Osteoblast (primary cell): ENCODE results near the gene MTMR11. TPM values are rescaled to one million over a fixed set of nuclear protein-coding genes. Genes with fewer than 3 reads are reported as not detected.
"Not testable (repeated sequence)": the region's sequence is repeated elsewhere in the genome, so short reads cannot be mapped to it uniquely, and the experiment has no call there.

Source experiments
- DNase-seq: peaks from one replicate; pipeline ENCODE4 v3.0.0; 2011; ENCODE audit warnings: low spot score, mixed read lengths; ENCODE audit not compliant: insufficient read length; ENCODE audit errors: missing footprints
- H2AFZ ChIP-seq: 2 replicates; pipeline ENCODE4 v1.6.0; 2011; ENCODE audit warnings: mild to moderate bottlenecking, low read length
- H3K27ac ChIP-seq: 2 replicates; pipeline ENCODE4 v1.5.1; 2011; ENCODE audit warnings: mild to moderate bottlenecking, low read depth, low read length, moderate library complexity
- H3K27me3 ChIP-seq: 2 replicates; pipeline ENCODE4 v1.6.0; 2012; ENCODE audit warnings: mild to moderate bottlenecking, control low read depth, inconsistent platforms, low read length, moderate library complexity; ENCODE audit not compliant: insufficient read depth
- H3K36me3 ChIP-seq: 2 replicates; pipeline ENCODE4 v1.5.1; 2011; ENCODE audit warnings: mild to moderate bottlenecking, low read length, control low read depth, moderate library complexity; ENCODE audit not compliant: insufficient read depth
- H3K4me1 ChIP-seq: 2 replicates; pipeline ENCODE4 v1.5.1; 2011; ENCODE audit warnings: mild to moderate bottlenecking, low read length, control low read depth, moderate library complexity; ENCODE audit not compliant: insufficient read depth
- H3K4me2 ChIP-seq: 2 replicates; pipeline ENCODE4 v1.6.0; 2011; ENCODE audit warnings: mild to moderate bottlenecking, low read length; ENCODE audit not compliant: insufficient read depth
- H3K4me3 ChIP-seq: fragments of 200-600 bp; sonication (generic); 3 replicates; pipeline ENCODE4 v1.5.1; 2012; ENCODE audit warnings: mild to moderate bottlenecking, low read length, inconsistent platforms; ENCODE audit not compliant: insufficient read depth
- H3K79me2 ChIP-seq: 2 replicates; pipeline ENCODE4 v1.6.0; 2012; ENCODE audit warnings: mild to moderate bottlenecking, low read length, control low read depth, inconsistent platforms; ENCODE audit not compliant: insufficient read depth
- H3K9me3 ChIP-seq: 2 replicates; pipeline ENCODE4 v1.5.1; 2011; ENCODE audit warnings: low read depth, low read length, control low read depth
- H4K20me1 ChIP-seq: 2 replicates; pipeline ENCODE4 v1.6.0; 2012; ENCODE audit warnings: mild to moderate bottlenecking, low read length, control low read depth; ENCODE audit not compliant: insufficient read depth
- CTCF ChIP-seq: IDR thresholded peaks from 2 replicates; pipeline ENCODE4 v1.5.1; 2011; ENCODE audit warnings: mild to moderate bottlenecking, low read depth, low read length, moderate library complexity; ENCODE audit errors: extremely low read depth
- total RNA-seq: library from RNA; depleted of rRNA; stranded (reverse); fragments of >200 nt; gene quantifications from 2 replicates; pipeline ENCODE4 v1.2.3, GENCODE V29; 2012

MTMR11 gene
- total RNA-seq, 1 donor, result 7.2 TPM

- Histone ChIP-seq H3K36me3 (peaks cover 58% of the 10 kb centered on the region), H3K79me2 (peaks cover 7% of the 10 kb centered on the region), H4K20me1 (peaks cover 6% of the 10 kb centered on the region), H3K4me3 (no peak overlapping the region), H3K9me3 (no peaks in the 10 kb centered on the region), H3K4me2 (no peak overlapping the region), H3K27me3 (no peaks in the 10 kb centered on the region), H2AFZ (no peak overlapping the region), H3K27ac (no peak overlapping the region), H3K4me1 (peaks cover 3% of the 10 kb centered on the region)
- no peak for DNase-seq
- no peak for TF ChIP-seq CTCF
These were observed 26.1 kb upstream of the MTMR11 start for GRCh38 chr1:149962736-149963135.

GRCh38 chr1:149962039-149962647 lies 25.5 kb upstream of the MTMR11 start:
- Histone ChIP-seq H3K27ac (peak overlapping the region; percentile 8), H3K4me1 (peaks cover 3% of the 10 kb centered on the region), H3K36me3 (peaks cover 54% of the 10 kb centered on the region), H3K27me3 (no peaks in the 10 kb centered on the region), H4K20me1 (peaks cover 3% of the 10 kb centered on the region), H2AFZ (no peak overlapping the region), H3K4me3 (no peak overlapping the region), H3K4me2 (no peak overlapping the region), H3K79me2 (peaks cover 4% of the 10 kb centered on the region), H3K9me3 (no peaks in the 10 kb centered on the region)
- no peak for DNase-seq
- TF ChIP-seq CTCF, result peak; percentile 77

GRCh38 chr1:149957548-149957947 lies 20.9 kb upstream of the MTMR11 start:
- H3K36me3 ChIP-seq, result peaks cover 25% of the 10 kb centered on the region
- not testable (repeated sequence) for H3K27me3 ChIP-seq, H3K79me2 ChIP-seq, DNase-seq, H2AFZ ChIP-seq, H3K4me1 ChIP-seq, H3K4me3 ChIP-seq, H3K9me3 ChIP-seq, H3K27ac ChIP-seq, H4K20me1 ChIP-seq, H3K4me2 ChIP-seq

- Histone ChIP-seq H3K36me3 (peaks cover 39% of the 10 kb centered on the region), H4K20me1 (no peaks in the 10 kb centered on the region)
These were observed 13.2 kb upstream of the MTMR11 start for GRCh38 chr1:149949911-149950310.

More at GRCh38 chr1:149949911-149950310, 13.2 kb upstream of the MTMR11 start:
- Histone ChIP-seq H2AFZ (no peak overlapping the region), H3K4me3 (no peak overlapping the region), H3K4me1 (no peaks in the 10 kb centered on the region), H3K79me2 (no peaks in the 10 kb centered on the region), H3K9me3 (no peaks in the 10 kb centered on the region), H3K27ac (no peak overlapping the region), H3K4me2 (no peak overlapping the region), H3K27me3 (no peaks in the 10 kb centered on the region)
- DNase-seq, result no peak
- no peak for TF ChIP-seq CTCF
